ENCODE data around the gene OR2T34.
A peak's percentile ranks its signal among the peaks of the same experiment; 100 is the strongest.
"Not testable (repeated sequence)": the region's sequence is repeated elsewhere in the genome, so short reads cannot be mapped to it uniquely, and the experiment has no call there.

The OR2T34 gene

GRCh38 chr1:248574657-248575056, at the start of gene OR2T34:
Gene OR2T34 (minus strand): TSS chr1:248574757. CDS start chr1:248574757, 0 bp downstream.
- not testable (repeated sequence) for DNase-seq (ENCODE audit: low read depth, low spot score)

GRCh38 chr1:248622570-248623001, 48.0 kb upstream of the OR2T34 start:
- DNase-seq (ENCODE audit: low read depth, low spot score): no peak

GRCh38 chr1:248621770-248622169, 47.2 kb upstream of the OR2T34 start:
- DNase-seq (ENCODE audit: low read depth, low spot score): no peak

GRCh38 chr1:248618878-248619277, 44.3 kb upstream of the OR2T34 start:
- peak; percentile 15 for DNase-seq (ENCODE audit: low read depth, low spot score)

GRCh38 chr1:248618119-248618518, 43.6 kb upstream of the OR2T34 start:
- DNase-seq (ENCODE audit: low read depth, low spot score): no peak

GRCh38 chr1:248613742-248614141, 39.2 kb upstream of the OR2T34 start:
- no peak for DNase-seq (ENCODE audit: low read depth, low spot score)

- DNase-seq (ENCODE audit: low read depth, low spot score): no peak
These were observed 37.4 kb upstream of the OR2T34 start for GRCh38 chr1:248611883-248612414.

- DNase-seq (ENCODE audit: low read depth, low spot score): no peak
These were observed 35.7 kb upstream of the OR2T34 start for GRCh38 chr1:248610301-248610700.

- no peak for DNase-seq (ENCODE audit: low read depth, low spot score)
These were observed 24.8 kb upstream of the OR2T34 start for GRCh38 chr1:248599396-248599795.

- DNase-seq (ENCODE audit: low read depth, low spot score): no peak
These were observed 23.0 kb upstream of the OR2T34 start, which contains the start of gene OR2T10 for GRCh38 chr1:248597589-248597988. Gene OR2T10 (minus strand): TSS chr1:248597700. CDS start chr1:248593768, 3,932 bp downstream.

- DNase-seq (ENCODE audit: low read depth, low spot score): no peak
These were observed 22.1 kb upstream of the OR2T34 start for GRCh38 chr1:248596615-248597014.

GRCh38 chr1:248593226-248593625, 18.7 kb upstream of the OR2T34 start:
- DNase-seq (ENCODE audit: low read depth, low spot score): no peak

GRCh38 chr1:248592655-248593054, 18.1 kb upstream of the OR2T34 start:
- DNase-seq (ENCODE audit: low read depth, low spot score): no peak

- no peak for DNase-seq (ENCODE audit: low read depth, low spot score)
These were observed 15.5 kb upstream of the OR2T34 start for GRCh38 chr1:248590055-248590454.

GRCh38 chr1:248589334-248589733, 14.8 kb upstream of the OR2T34 start:
- DNase-seq (ENCODE audit: low read depth, low spot score): no peak

- no peak for DNase-seq (ENCODE audit: low read depth, low spot score)
These were observed 10.7 kb upstream of the OR2T34 start for GRCh38 chr1:248585266-248585665.

- no peak for DNase-seq (ENCODE audit: low read depth, low spot score)
These were observed 1.9 kb upstream of the OR2T34 start for GRCh38 chr1:248576260-248576980.

- not testable (repeated sequence) for DNase-seq (ENCODE audit: low read depth, low spot score)
These were observed 701 bp downstream of the OR2T34 start for GRCh38 chr1:248573856-248574255.

- not testable (repeated sequence) for DNase-seq (ENCODE audit: low read depth, low spot score)
These were observed 2.5 kb downstream of the OR2T34 start for GRCh38 chr1:248572049-248572448.

- not testable (repeated sequence) for DNase-seq (ENCODE audit: low read depth, low spot score)
These were observed 3.7 kb downstream of the OR2T34 start for GRCh38 chr1:248570811-248571210.

- DNase-seq (ENCODE audit: low read depth, low spot score): not testable (repeated sequence)
These were observed 5.5 kb downstream of the OR2T34 start for GRCh38 chr1:248569049-248569448.

- DNase-seq (ENCODE audit: low read depth, low spot score): not testable (repeated sequence)
These were observed 8.8 kb downstream of the OR2T34 start for GRCh38 chr1:248565530-248566373.

Data from ELF-1 (cell line).